Testis (tissue), 3 donors: ENCODE measurements around the gene GALT. TPM values are rescaled to one million over a fixed set of nuclear protein-coding genes. Genes with fewer than 3 reads are reported as not detected.
A peak's percentile ranks its signal among the peaks of the same experiment; 100 is the strongest.

Source experiments
- DNase-seq: peaks from one replicate; pipeline ENCODE4 v3.0.0-alpha.2; 2019
- H3K27ac ChIP-seq, 2 donors: fragments of 200-600 bp; sonication (generic); one replicate each; pipeline ENCODE4 v1.5.1; 2019
- H3K27me3 ChIP-seq: fragments of 200-600 bp; sonication (generic); one replicate; pipeline ENCODE4 v1.5.1; 2019
- H3K36me3 ChIP-seq: fragments of 200-600 bp; sonication (generic); one replicate; pipeline ENCODE4 v1.5.1; 2017; ENCODE audit warnings: low read depth; ENCODE audit errors: missing control alignments
- H3K4me1 ChIP-seq: fragments of 200-600 bp; sonication (generic); one replicate; pipeline ENCODE4 v1.5.1; 2019
- H3K4me3 ChIP-seq, 2 donors: fragments of 200-600 bp; sonication (generic); one replicate each; pipeline ENCODE4 v1.5.1; 2017 to 2019
- H3K9me3 ChIP-seq: fragments of 200-600 bp; sonication (generic); one replicate; pipeline ENCODE4 v1.5.1; 2017
- CTCF ChIP-seq, 3 experiments: fragments of 450-650 bp in 2 of 3; fragments of 200-600 bp in 1 of 3; sonication (generic) in 1 of 3; IDR thresholded peaks; one replicate each; pipeline ENCODE4 v1.5.1; 2016 to 2019; ENCODE audit warnings: antibody characterized with exemption in 3 of 3, mild to moderate bottlenecking in 2 of 3, moderate library complexity in 1 of 3
- POLR2A ChIP-seq: fragments of 450-650 bp; IDR thresholded peaks from one replicate; pipeline ENCODE4 v1.6.1; 2017; ENCODE audit warnings: antibody characterized with exemption, mild to moderate bottlenecking, moderate library complexity
- WGBS, 2 donors: methylation state at CpG; one replicate each; pipeline ENCODE4 v1.1.5; 2018; 5-methylcytosine and 5-hydroxymethylcytosine counted together
- intact Hi-C: fragments of 100-400 bp; cut with DNase I; formaldehyde crosslinking; loops from one replicate; pipeline ENCODE4 v1.15.1; 2023; ENCODE audit warnings: low total_unique reads
- polyA plus RNA-seq: library from polyadenylated mRNA; stranded (reverse); fragments of 350-450 nt; fragmentation: Illumina TruSeq; extraction: RNeasy Lipid Tissue Mini Kit (QIAGEN cat#74804); gene quantifications from one replicate; pipeline ENCODE4 v1.2.3, GENCODE V29; 2014; ENCODE audit warnings: low read depth, low replicate concordance; ENCODE audit not compliant: insufficient read depth
- total RNA-seq, 2 donors: library from RNA; depleted of rRNA; stranded (reverse); fragments of >200 nt; gene quantifications; one replicate each; pipeline ENCODE4 v1.2.3, GENCODE V29; 2016

The GALT gene
- total and polyA plus RNA-seq, 3 donors from 2014 or later, result 25.9 to 55.6 (median 46.1) TPM

- H3K4me3 ChIP-seq, result no peak overlapping the region
- no peaks in the 10 kb centered on the region for H3K27me3 ChIP-seq
- no peaks in the 10 kb centered on the region for H3K9me3 ChIP-seq
- no peaks in the 10 kb centered on the region for H3K36me3 ChIP-seq
- peak; percentile 93 for DNase-seq
- intact Hi-C loops, result no loop called here
- TF ChIP-seq POLR2A (no peak), CTCF (IDR thresholded peaks at IDR 0.05) (peak; percentile 84 to 94 (median 90))
- H3K27ac ChIP-seq, result no peak overlapping the region
- no peaks in the 10 kb centered on the region for H3K4me1 ChIP-seq
- 75 to 88% methylated on average over 2 to 4 of the region's 4 CpGs for WGBS, 2 donors
Measured at GRCh38 chr9:34603610-34604231, 42.8 kb upstream of the GALT start.

GRCh38 chr9:34606190-34606589 is 40.3 kb upstream of the GALT start:
- intact Hi-C loops, result no loop called here
- H3K4me3 ChIP-seq, result no peak overlapping the region
- no peak for DNase-seq
- no peak for TF ChIP-seq POLR2A
- no peak for TF ChIP-seq CTCF (IDR thresholded peaks at IDR 0.05)
- H3K9me3 ChIP-seq, result no peaks in the 10 kb centered on the region
- H3K27me3 ChIP-seq, result no peaks in the 10 kb centered on the region
- H3K36me3 ChIP-seq, result no peaks in the 10 kb centered on the region
- H3K27ac ChIP-seq, result no peak overlapping the region
- H3K4me1 ChIP-seq, result peaks cover 3% of the 10 kb centered on the region

GRCh38 chr9:34606905-34607304 is 39.6 kb upstream of the GALT start:
- TF ChIP-seq POLR2A (no peak), CTCF (IDR thresholded peaks at IDR 0.05) (no peak)
- no peak for DNase-seq
- WGBS, 2 donors, result 86 to 95% methylated on average over 2 to 3 of the region's 3 CpGs
- Histone ChIP-seq H3K4me1 (peaks cover 6% of the 10 kb centered on the region), H3K27me3 (no peaks in the 10 kb centered on the region), H3K27ac (no peak overlapping the region), H3K4me3 (no peak overlapping the region), H3K9me3 (no peaks in the 10 kb centered on the region), H3K36me3 (no peaks in the 10 kb centered on the region)
- intact Hi-C loops, result no loop called here

GRCh38 chr9:34607331-34607730 is 39.1 kb upstream of the GALT start:
- H3K4me3 ChIP-seq, result no peak overlapping the region
- 69 to 78% methylated on average over 2 of the region's 2 CpGs for WGBS, 2 donors
- no peaks in the 10 kb centered on the region for H3K27me3 ChIP-seq
- no peak for DNase-seq
- no peaks in the 10 kb centered on the region for H3K36me3 ChIP-seq
- TF ChIP-seq CTCF (IDR thresholded peaks at IDR 0.05) (no peak), POLR2A (no peak)
- no peaks in the 10 kb centered on the region for H3K9me3 ChIP-seq
- intact Hi-C loops, result no loop called here
- H3K27ac ChIP-seq, result no peak overlapping the region
- peaks cover 7% of the 10 kb centered on the region for H3K4me1 ChIP-seq
